Stimulated activated CD4-positive, alpha-beta T cell treated with anti-CD3 and anti-CD28 coated beads, Interleukin-2, amount 100 ng/mL, for 4 hours (primary cell): ENCODE results near the gene MRPL44.

Experiments used
- DNase-seq: peaks from one replicate; pipeline ENCODE4 v3.0.0-alpha.2; 2020; ENCODE audit warnings: low read depth

The MRPL44 gene

DNA sequence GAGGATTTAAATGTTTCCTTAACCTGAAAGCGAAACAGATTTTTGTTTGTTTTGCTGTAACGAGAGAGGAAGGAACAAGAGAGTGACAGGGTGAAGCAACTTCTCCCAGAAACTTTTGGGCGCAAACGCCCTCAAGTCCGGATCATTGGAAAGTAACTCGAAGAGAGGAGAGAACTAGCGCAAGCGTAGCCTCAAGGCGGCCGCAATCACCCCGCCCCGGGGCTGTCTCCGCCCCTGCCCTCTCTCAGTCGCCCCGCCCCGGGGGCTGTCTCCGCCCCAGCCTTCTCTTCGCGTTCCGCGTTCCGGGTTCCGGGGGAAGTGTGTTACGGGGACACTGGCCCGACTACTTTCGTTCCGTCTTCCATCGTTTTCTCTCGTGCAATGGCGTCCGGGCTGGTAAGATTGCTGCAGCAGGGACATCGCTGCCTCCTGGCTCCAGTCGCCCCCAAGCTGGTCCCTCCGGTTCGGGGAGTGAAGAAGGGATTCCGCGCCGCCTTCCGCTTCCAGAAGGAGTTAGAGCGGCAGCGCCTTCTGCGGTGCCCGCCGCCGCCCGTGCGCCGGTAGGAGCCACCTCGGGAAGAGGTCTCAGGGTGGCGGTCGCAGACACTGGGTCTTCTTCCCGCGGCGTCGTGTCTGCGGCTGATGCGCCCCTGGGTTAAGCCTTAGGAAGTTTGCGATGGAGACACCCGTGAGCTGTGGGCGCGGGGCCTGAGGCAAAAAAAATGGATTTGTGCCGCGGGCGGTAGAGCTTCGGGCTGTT lies at the start of gene MRPL44:
Gene MRPL44 (plus strand): TSS at position 372 of the 760 bp plus-strand sequence. CDS start 10 bp downstream, at position 382.
- DNase-seq, result peak; percentile 95

- DNase-seq, result no peak
Measured at GRCh38 chr2:223908304-223908998, 48.8 kb upstream of the MRPL44 start.

DNA sequence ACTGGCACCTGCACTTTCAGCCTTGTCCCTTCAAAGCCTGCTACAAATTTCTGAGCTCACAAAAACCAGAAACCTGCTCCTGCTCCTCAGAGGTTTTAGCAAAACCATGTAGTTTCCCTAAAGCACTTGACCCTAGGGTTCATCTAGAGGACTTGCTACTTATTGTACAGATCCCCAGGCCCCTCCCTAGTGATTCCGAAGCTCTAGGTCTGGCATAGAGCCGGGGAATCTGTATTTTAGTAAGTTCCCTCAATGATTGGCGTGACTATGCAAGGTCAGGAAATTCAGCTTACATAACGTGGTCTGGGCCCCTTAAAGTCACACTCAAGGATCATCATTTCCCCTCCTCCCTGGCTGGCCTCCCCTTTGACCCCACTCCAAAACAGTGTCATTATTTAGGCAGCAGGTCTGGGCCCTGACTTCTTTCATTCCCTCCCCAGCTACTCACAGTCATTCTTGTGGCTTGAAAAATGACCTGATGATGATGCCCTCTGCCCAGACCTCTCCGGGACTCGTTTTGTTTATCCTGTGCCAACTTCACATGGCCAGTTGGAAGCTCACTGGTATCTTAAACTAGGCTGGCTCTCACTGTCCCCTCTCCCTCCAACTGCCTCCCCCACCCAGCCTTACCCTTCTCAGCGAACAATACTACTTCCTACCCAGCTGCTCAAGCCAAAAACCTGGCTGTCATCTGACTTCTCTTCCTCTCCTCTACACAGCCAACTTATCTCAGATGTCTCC lies 48.1 kb upstream of the MRPL44 start:
- DNase-seq, result no peak

DNA sequence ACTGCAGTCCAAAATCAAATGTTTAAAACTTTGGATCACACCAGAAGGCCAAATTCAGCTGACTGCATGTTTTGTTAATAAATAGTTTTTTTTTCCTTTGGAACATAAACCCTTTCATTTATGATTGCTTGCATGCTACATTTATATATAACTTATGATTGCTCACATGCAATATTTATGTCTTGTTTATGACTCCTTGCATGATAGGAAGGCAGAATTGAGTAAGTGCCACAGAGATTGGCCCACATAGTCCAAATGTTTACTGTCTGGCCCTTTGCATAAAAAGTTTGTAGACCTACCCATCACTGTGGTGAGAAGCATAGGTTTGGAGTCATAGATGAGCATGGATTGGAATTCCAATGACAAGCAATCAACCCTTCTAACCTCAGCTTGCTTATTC lies 42.9 kb upstream of the MRPL44 start:
- no peak for DNase-seq

DNA sequence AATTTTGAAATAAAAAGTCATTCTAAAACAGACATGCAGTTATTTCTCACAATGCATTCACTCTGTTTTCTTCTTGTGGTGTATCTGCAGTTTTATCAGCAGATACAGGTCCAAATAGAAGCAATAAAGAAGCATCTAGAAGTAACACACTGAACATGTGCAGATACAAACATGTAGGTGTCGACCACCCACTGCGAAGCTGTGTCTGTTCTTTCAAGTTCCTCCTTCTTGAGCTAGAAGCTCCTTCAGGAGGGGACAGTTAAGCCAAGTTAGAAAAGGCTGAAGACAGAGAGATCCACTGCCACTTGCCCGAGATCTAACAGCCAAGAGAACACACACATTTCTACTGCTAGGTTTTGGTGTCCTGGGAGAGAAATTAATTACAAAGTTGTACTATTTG lies 42.2 kb upstream of the MRPL44 start:
- no peak for DNase-seq

GRCh38 chr2:223916181-223916920 lies 40.9 kb upstream of the MRPL44 start:
- no peak for DNase-seq

GRCh38 chr2:223918671-223919134 lies 38.6 kb upstream of the MRPL44 start:
- no peak for DNase-seq

DNA sequence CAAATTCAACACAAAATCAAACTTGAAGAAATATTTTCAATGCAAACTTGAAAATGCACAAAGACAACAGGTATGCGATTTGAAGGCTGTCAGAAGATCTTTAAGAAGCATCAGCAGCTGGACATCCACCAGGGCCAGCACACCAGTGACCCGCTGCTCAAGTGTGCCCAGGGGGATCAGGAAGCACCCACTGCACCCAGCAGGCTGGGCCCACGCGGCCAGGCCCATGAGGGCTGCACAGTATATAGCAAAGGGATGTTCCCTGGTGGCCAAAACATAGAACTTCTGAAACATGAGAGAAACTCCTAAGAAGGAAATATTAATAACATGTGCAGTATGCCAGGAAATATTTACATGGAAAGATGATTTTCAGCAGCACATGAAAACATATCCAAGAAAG lies 37.2 kb upstream of the MRPL44 start:
- no peak for DNase-seq

GRCh38 chr2:223921204-223921603 lies 36.1 kb upstream of the MRPL44 start:
- no peak for DNase-seq

- DNase-seq, result no peak
Measured at GRCh38 chr2:223922308-223922707, 35.0 kb upstream of the MRPL44 start.

- DNase-seq, result no peak
Measured at GRCh38 chr2:223923976-223924375, 33.3 kb upstream of the MRPL44 start.

DNA sequence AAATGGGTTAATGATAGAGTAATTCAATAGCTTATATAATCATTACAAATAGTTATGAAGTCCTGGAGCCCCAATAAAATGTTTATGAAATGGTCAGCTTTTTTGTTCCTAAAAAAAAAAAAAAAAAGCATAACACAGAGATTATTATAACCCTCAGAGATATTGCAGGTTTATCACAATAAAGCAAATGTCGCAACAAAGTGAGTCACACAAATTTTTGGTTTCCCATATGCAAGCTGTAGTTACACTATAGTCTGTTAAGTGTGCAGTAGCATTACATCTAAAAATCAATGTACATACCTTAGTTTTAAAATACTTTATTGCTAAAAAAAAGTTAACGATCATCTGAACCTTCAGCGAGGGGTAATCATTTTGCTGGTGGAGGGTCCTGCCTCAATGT lies 32.2 kb upstream of the MRPL44 start:
- DNase-seq, result no peak

- no peak for DNase-seq
Measured at GRCh38 chr2:223928113-223929006, 28.9 kb upstream of the MRPL44 start.

DNA sequence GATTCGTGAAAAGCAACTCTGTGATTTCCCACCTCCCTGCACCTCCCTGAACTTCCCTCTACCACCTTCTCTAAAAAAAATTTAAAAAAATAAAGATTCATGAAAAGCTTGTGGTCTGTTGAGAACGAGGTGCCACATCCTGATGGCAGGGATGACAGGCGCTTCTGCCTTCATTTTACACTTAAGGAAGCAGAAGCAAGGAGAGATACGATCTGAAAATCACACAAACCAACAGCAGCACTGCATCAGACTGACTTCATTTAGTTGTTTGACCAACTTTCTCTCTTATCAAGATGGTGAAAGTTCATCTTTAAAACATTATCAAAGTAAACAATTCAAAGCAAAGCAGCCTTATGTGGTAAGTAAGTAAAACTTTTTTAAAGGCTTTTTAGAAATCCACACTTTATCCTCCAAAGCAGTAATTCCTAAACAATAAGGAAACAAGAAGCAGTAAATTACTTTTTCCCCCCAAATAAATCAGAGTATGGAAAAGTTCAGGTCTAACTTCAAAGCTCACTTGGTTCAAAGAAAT lies 27.6 kb upstream of the MRPL44 start:
- DNase-seq, result no peak

DNA sequence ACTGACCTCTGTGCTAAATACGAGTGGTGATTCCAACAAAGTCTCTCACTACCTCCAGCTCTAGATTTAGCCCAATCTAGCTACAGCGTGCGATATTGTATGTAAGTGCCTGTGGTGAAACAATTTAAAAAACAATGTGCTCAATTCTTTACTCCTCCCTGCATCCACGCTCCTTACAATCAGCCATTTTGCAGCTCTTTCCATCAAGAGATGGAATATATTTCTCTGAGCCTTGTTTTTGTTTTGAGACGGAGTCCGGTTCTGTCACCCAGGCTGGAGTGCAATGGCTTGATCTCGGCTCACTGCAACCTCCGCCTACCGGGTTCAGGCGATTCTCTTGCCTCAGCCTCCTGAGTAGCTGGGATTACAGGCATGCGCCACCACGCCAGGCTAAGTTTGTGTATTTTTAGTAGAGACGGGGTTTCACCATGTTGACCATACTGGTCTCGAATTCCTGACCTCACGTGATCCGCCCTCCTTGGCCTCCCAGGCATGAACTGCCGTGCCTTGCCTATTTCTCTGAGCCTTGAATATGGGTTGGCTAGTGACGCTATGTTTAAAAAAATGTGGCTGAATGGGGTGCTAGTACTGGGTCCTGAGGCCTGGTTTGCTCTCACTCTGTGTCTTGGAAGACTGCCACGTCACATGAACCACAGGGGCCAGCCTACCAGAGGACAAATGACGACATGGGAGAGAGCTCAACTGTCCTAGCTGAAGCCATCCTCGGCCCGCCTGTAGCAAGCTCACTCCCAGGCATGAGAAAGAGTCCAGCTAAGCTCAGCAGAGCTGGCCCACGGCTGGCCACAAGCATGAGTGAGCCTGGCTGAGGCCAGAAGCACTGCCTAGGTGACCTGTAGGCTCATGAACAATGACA lies 26.9 kb upstream of the MRPL44 start:
- no peak for DNase-seq

- DNase-seq, result no peak
Measured at GRCh38 chr2:223932816-223933800, 24.2 kb upstream of the MRPL44 start.

- DNase-seq, result no peak
Measured at GRCh38 chr2:223934870-223935269, 22.4 kb upstream of the MRPL44 start.

DNA sequence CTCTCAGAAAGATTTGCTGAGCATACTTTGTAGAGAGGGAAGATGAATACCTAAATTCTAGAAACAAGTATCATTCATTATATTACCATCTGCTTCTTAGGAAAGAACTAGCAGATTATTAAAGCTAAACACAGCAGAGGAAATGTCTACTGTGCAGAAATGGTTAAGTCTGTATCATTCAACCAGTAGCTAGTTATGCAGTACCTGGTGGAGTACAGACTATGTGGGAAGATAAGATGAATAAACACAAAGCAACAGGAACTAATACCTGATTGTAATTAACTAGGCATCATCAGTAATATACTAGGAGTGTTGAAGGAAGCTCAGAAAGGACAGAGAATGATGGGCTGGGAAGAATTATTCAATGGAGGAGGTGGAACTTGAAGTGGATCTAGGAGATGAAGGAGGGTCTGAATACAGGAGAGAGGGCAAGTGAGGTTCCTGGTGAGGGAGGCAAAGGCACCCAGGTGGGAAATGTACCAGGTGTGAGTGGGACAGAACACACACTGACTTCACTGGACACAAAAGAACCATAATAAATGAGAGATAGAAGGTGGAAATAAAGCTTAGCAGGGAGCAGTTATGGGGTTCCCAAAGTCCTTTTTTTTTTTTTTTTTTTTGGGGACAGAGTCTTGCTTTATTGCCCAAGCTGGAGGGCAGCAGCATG lies 21.7 kb upstream of the MRPL44 start:
- DNase-seq, result no peak
